Nephron (organoid): ENCODE data around the gene KDM4C.

ENCODE experiments used
- H3K27ac Mint-ChIP-seq, 3 experiments: 2 replicates each; pipeline ENCODE4 v1.8.0; 2020; ENCODE audit warnings: mixed read lengths in 3 of 3, mild to moderate bottlenecking in 2 of 3, moderate library complexity in 1 of 3
- H3K27me3 Mint-ChIP-seq: 2 replicates; pipeline ENCODE4 v1.8.0; 2021; ENCODE audit warnings: low read depth, mild to moderate bottlenecking, moderate library complexity, mixed read lengths
- H3K36me3 Mint-ChIP-seq: 2 replicates; pipeline ENCODE4 v1.8.0; 2020; ENCODE audit warnings: low read depth, mixed read lengths
- H3K4me1 Mint-ChIP-seq: 2 replicates; pipeline ENCODE4 v1.8.0; 2020; ENCODE audit warnings: mixed read lengths
- H3K4me3 Mint-ChIP-seq, 3 experiments: 2 replicates each; pipeline ENCODE4 v1.8.0; 2020; ENCODE audit warnings: mild to moderate bottlenecking in 3 of 3, mixed read lengths in 3 of 3, moderate library complexity in 2 of 3
- H3K9me3 Mint-ChIP-seq: 2 replicates; pipeline ENCODE4 v1.8.0; 2020; ENCODE audit warnings: mixed read lengths
- CTCF ChIP-seq, 3 experiments: fragments of 200-600 bp; sonication (generic); IDR thresholded peaks; one replicate each; pipeline ENCODE4 v1.5.0; 2021; ENCODE audit warnings: antibody characterized with exemption in 3 of 3; ENCODE audit not compliant: unreplicated experiment in 3 of 3

KDM4C gene

GRCh38 chr9:6781476-6781875 lies 23.7 kb downstream of the KDM4C start:
- TF ChIP-seq CTCF (IDR thresholded peaks at IDR 0.05; ENCODE audit: unreplicated experiment in 3 of 3), result no peak
- Mint-ChIP-seq H3K27me3 (no peaks in the 10 kb centered on the region), H3K4me1 (no peaks in the 10 kb centered on the region), H3K36me3 (no peaks in the 10 kb centered on the region), H3K9me3 (no peaks in the 10 kb centered on the region), H3K27ac (no peak overlapping the region), H3K4me3 (no peak overlapping the region)

GRCh38 chr9:6782345-6782744 lies 24.6 kb downstream of the KDM4C start:
- no peak for TF ChIP-seq CTCF (IDR thresholded peaks at IDR 0.05; ENCODE audit: unreplicated experiment in 3 of 3)
- Mint-ChIP-seq H3K36me3 (no peaks in the 10 kb centered on the region), H3K27me3 (no peaks in the 10 kb centered on the region), H3K27ac (no peak overlapping the region), H3K4me1 (no peaks in the 10 kb centered on the region), H3K4me3 (no peak overlapping the region), H3K9me3 (no peaks in the 10 kb centered on the region)

GRCh38 chr9:6782981-6783380 lies 25.2 kb downstream of the KDM4C start:
- H3K27ac Mint-ChIP-seq, result no peak overlapping the region
- TF ChIP-seq CTCF (IDR thresholded peaks at IDR 0.05; ENCODE audit: unreplicated experiment in 3 of 3), result no peak
- H3K36me3 Mint-ChIP-seq, result no peaks in the 10 kb centered on the region
- H3K9me3 Mint-ChIP-seq, result no peaks in the 10 kb centered on the region
- H3K4me3 Mint-ChIP-seq, result no peak overlapping the region
- peaks cover 5% of the 10 kb centered on the region for H3K4me1 Mint-ChIP-seq
- no peaks in the 10 kb centered on the region for H3K27me3 Mint-ChIP-seq

- H3K27ac Mint-ChIP-seq, result no peak overlapping the region
- TF ChIP-seq CTCF (IDR thresholded peaks at IDR 0.05; ENCODE audit: unreplicated experiment in 3 of 3), result no peak
- H3K4me1 Mint-ChIP-seq, result peaks cover 8% of the 10 kb centered on the region
- H3K36me3 Mint-ChIP-seq, result no peaks in the 10 kb centered on the region
- no peaks in the 10 kb centered on the region for H3K9me3 Mint-ChIP-seq
- no peaks in the 10 kb centered on the region for H3K27me3 Mint-ChIP-seq
- H3K4me3 Mint-ChIP-seq, result no peak overlapping the region
Observed at GRCh38 chr9:6783753-6784152, 26.0 kb downstream of the KDM4C start.

- H3K27ac Mint-ChIP-seq, result no peak overlapping the region
- no peaks in the 10 kb centered on the region for H3K36me3 Mint-ChIP-seq
- no peak for TF ChIP-seq CTCF (IDR thresholded peaks at IDR 0.05; ENCODE audit: unreplicated experiment in 3 of 3)
- no peak overlapping the region for H3K4me3 Mint-ChIP-seq
- no peaks in the 10 kb centered on the region for H3K9me3 Mint-ChIP-seq
- H3K27me3 Mint-ChIP-seq, result no peaks in the 10 kb centered on the region
- peaks cover 8% of the 10 kb centered on the region for H3K4me1 Mint-ChIP-seq
Observed at GRCh38 chr9:6785682-6786081, 27.9 kb downstream of the KDM4C start.

- no peaks in the 10 kb centered on the region for H3K9me3 Mint-ChIP-seq
- no peak overlapping the region for H3K4me3 Mint-ChIP-seq
- no peak for TF ChIP-seq CTCF (IDR thresholded peaks at IDR 0.05; ENCODE audit: unreplicated experiment in 3 of 3)
- peaks cover 8% of the 10 kb centered on the region for H3K4me1 Mint-ChIP-seq
- no peaks in the 10 kb centered on the region for H3K27me3 Mint-ChIP-seq
- peaks cover 2% of the 10 kb centered on the region for H3K36me3 Mint-ChIP-seq
- peak overlapping the region; percentile 32 to 85 (median 73) for H3K27ac Mint-ChIP-seq
Observed at GRCh38 chr9:6787793-6788161, 30.0 kb downstream of the KDM4C start.
